K562 (cell line): ENCODE data around the gene TTC33. TPM values are rescaled to one million over a fixed set of nuclear protein-coding genes. Genes with fewer than 3 reads are reported as not detected.

Experiments used
- ATAC-seq: fragments of 200-7000 bp; cut with Tn5 transposase; 3 replicates; pipeline ENCODE4 v1.9.1; 2020; ENCODE audit warnings: moderate library complexity
- BruUV-seq: library from RNA; stranded (reverse); fragments of 400-500 nt; replicated peaks from 2 replicates; lab custom pipeline; 2021; lab: Mats Ljungman, UMichigan
- CTCF ChIA-PET: fragments of 300-600 bp; formaldehyde crosslinking; extraction: SDS; loops from one replicate; lab custom pipeline; 2021; ENCODE audit warnings: low intra/inter-chr PET ratio; lab: Yijun Ruan, JAX
- POLR2A ChIA-PET: fragments of 300-600, 350-650 bp; sonication (Branson Sonifier 250); formaldehyde crosslinking; extraction: SDS; loops from one replicate; lab custom pipeline; 2021; ENCODE audit warnings: antibody characterized with exemption, inconsistent platforms; lab: Yijun Ruan, JAX
- DNase-seq, 4 experiments: peaks; one replicate each; pipeline versions ENCODE4 v3.0.0 to v3.0.0-alpha.2; 2011 to 2018; ENCODE audit warnings: low spot score in 3 of 4, mixed read lengths in 3 of 4; ENCODE audit errors: extremely low read depth in 1 of 4
- FAIRE-seq: peaks from 2 replicates; lab custom pipeline; 2011; peaks lifted over from hg19 to GRCh38; lab: Jason Lieb, UNC
- H2AFZ ChIP-seq: 2 replicates; pipeline ENCODE4 v1.6.0; 2011; ENCODE audit warnings: low read depth, low read length, control low read depth, inconsistent platforms
- H3K27ac ChIP-seq: fragments of 200-600 bp; 3 replicates; pipeline ENCODE4 v1.8.0; 2011; ENCODE audit warnings: low read depth, mild to moderate bottlenecking, control low read depth, inconsistent platforms, low read length, moderate library complexity, mixed read lengths; ENCODE audit errors: extremely low read depth
- H3K27me3 ChIP-seq, 2 experiments: fragments of 300-600 bp in 1 of 2; 2 replicates in 1 of 2; 3 replicates in 1 of 2; pipeline versions ENCODE4 v1.6.0 to v1.8.0; 2011; ENCODE audit warnings: inconsistent platforms in 2 of 2, low read length in 2 of 2, mild to moderate bottlenecking in 1 of 2, mixed read lengths in 1 of 2, moderate library complexity in 1 of 2; ENCODE audit not compliant: control insufficient read depth in 2 of 2, insufficient read depth in 2 of 2
- H3K36me3 ChIP-seq: fragments of 300-600 bp; 3 replicates; pipeline ENCODE4 v1.8.0; 2011; ENCODE audit warnings: mild to moderate bottlenecking, low read length, inconsistent platforms; ENCODE audit not compliant: control insufficient read depth, insufficient read depth
- H3K4me1 ChIP-seq, 2 experiments: fragments of 200-600 bp in 1 of 2; replicated peaks in 1 of 2; 2 replicates in 1 of 2; 3 replicates in 1 of 2; pipeline versions ENCODE4 v1.5.1 to v1.8.0; 2011; ENCODE audit warnings: inconsistent platforms in 2 of 2, low read length in 2 of 2, mild to moderate bottlenecking in 1 of 2, mixed read lengths in 1 of 2, moderate library complexity in 1 of 2; ENCODE audit not compliant: control insufficient read depth in 2 of 2, insufficient read depth in 2 of 2
- H3K4me2 ChIP-seq: 2 replicates; pipeline ENCODE4 v1.6.1; 2011; ENCODE audit warnings: low read length, control low read depth, inconsistent platforms, mixed read lengths; ENCODE audit not compliant: insufficient read depth
- H3K4me3 ChIP-seq: fragments of 200-600 bp; sonication (generic), shearing (Covaris generic); 2 replicates; pipeline ENCODE4 v1.5.1; 2016; ENCODE audit warnings: control low read depth, inconsistent platforms
- H3K79me2 ChIP-seq: fragments of 200-600 bp; 3 replicates; pipeline ENCODE4 v1.8.0; 2011; ENCODE audit warnings: low read length, inconsistent platforms; ENCODE audit not compliant: control insufficient read depth, insufficient read depth
- H3K9ac ChIP-seq, 2 experiments: 2 replicates each; pipeline versions ENCODE4 v1.6.0 to v1.6.1; 2011; ENCODE audit warnings: low read depth in 2 of 2, low read length in 2 of 2, control low read depth in 1 of 2, inconsistent platforms in 1 of 2, mild to moderate bottlenecking in 1 of 2, mixed read lengths in 1 of 2; ENCODE audit not compliant: insufficient read depth in 1 of 2
- H3K9me1 ChIP-seq: one replicate; pipeline ENCODE4 v1.6.0; 2011; ENCODE audit warnings: inconsistent platforms, mild to moderate bottlenecking, low read length, moderate library complexity; ENCODE audit not compliant: control insufficient read depth, insufficient read depth
- H3K9me3 ChIP-seq: replicated peaks from 2 replicates; pipeline ENCODE4 v1.5.1; 2011; ENCODE audit warnings: low read depth, low read length, inconsistent platforms; ENCODE audit not compliant: control insufficient read depth, insufficient read depth
- H4K20me1 ChIP-seq: replicated peaks from 2 replicates; pipeline ENCODE4 v1.6.1; 2011; ENCODE audit warnings: low read length, inconsistent platforms, mixed read lengths; ENCODE audit not compliant: control insufficient read depth, insufficient read depth
- CEBPG ChIP-seq, 3 experiments: fragments of 200-800 bp in 1 of 3; sonication (Bioruptor generic) in 1 of 3; sonication (generic) in 1 of 3; formaldehyde crosslinking in 1 of 3; IDR thresholded peaks in 2 of 3; conservative IDR thresholded peaks in 1 of 3; 2 replicates each; pipeline versions ENCODE4 v1.6.1 to v1.8.0; 2016 to 2022; ENCODE audit warnings: missing compliant biosample characterization in 2 of 3, missing genetic modification characterization in 2 of 3, mild to moderate bottlenecking in 1 of 3, missing genetic modification reagents in 1 of 3
- MYC ChIP-seq, 2 experiments: fragments of 250-450 bp in 1 of 2; sonication (Bioruptor Pico) in 1 of 2; IDR thresholded peaks; 2 replicates each; pipeline versions ENCODE4 v1.5.1 to v1.6.1; 2012 to 2021; ENCODE audit warnings: low read depth in 2 of 2, borderline replicate concordance in 1 of 2, improper control_type of control experiment in 1 of 2, low read length in 1 of 2, mild to moderate bottlenecking in 1 of 2, moderate library complexity in 1 of 2
- POLR2A ChIP-seq: fragments of 450-650 bp; conservative IDR thresholded peaks from 2 replicates; pipeline ENCODE4 v1.6.1; 2016
- RHOXF2B ChIP-seq: fragments of 250-450 bp; sonication (Bioruptor Pico); conservative IDR thresholded peaks from 2 replicates; pipeline ENCODE4 v1.5.1; 2021
- SMAD1 ChIP-seq: fragments of 150-350 bp; IDR thresholded peaks from 2 replicates; pipeline ENCODE4 v1.6.1; 2014; ENCODE audit warnings: low read length, low read depth; ENCODE audit not compliant: partially characterized antibody
- SP1 ChIP-seq: sonication (generic); formaldehyde crosslinking; IDR thresholded peaks from 2 replicates; pipeline ENCODE4 v1.8.1; 2022; ENCODE audit warnings: mild to moderate bottlenecking, missing genetic modification reagents
- SRSF3 ChIP-seq: fragments of 200-400 bp; formaldehyde crosslinking; IDR thresholded peaks from 2 replicates; pipeline ENCODE4 v1.6.1; 2016; ENCODE audit warnings: mild to moderate bottlenecking, low read length, moderate library complexity; ENCODE audit not compliant: insufficient read depth
- ZBED1 ChIP-seq: IDR thresholded peaks from 2 replicates; pipeline ENCODE4 v1.6.1; 2014
- WGBS: fragments of 100-300 bp; shearing (Covaris generic); methylation state at CpG from one replicate; pipeline ENCODE4 v1.1.6; 2016; ENCODE audit warnings: low coverage, mixed read lengths; ENCODE audit not compliant: insufficient coverage; ENCODE audit errors: missing lambda C conversion rate; 5-methylcytosine and 5-hydroxymethylcytosine counted together
- in situ Hi-C: fragments of 300-500 bp; cut with MboI; formaldehyde crosslinking; loops from 4 replicates; pipeline ENCODE4 v1.15.0; 2018; ENCODE audit warnings: inconsistent platforms, mixed read lengths
- intact Hi-C: fragments of 100-400 bp; cut with micrococcal nuclease; formaldehyde crosslinking; loops from 2 replicates; pipeline ENCODE4 v1.14.2; 2022
- polyA plus RNA-seq, 8 experiments: library from polyadenylated mRNA; depleted of rRNA in 4 of 8; stranded (reverse) in 5 of 8; unstranded in 3 of 8; fragments of >200 nt; fragmentation: Nextera tagmentation in 2 of 8; fragmentation: Illumina TruSeq in 1 of 8; extraction: Ambion mirVana in 2 of 8; extraction: Trizol in 1 of 8; gene quantifications; 2 replicates each; pipeline versions ENCODE4 v1.2.1 to v1.2.3, GENCODE V29; 2011 to 2014; ENCODE audit warnings: inconsistent platforms in 1 of 8, missing spikeins in 1 of 8
- total RNA-seq, 7 experiments: library from RNA; depleted of rRNA in 6 of 7; stranded (reverse); fragments of >200 nt in 6 of 7; fragmentation: Illumina TruSeq in 2 of 7; extraction: Trizol in 2 of 7; gene quantifications; 2 replicates each; pipeline versions ENCODE4 v1.2.1 to v1.2.3, GENCODE V29; 2011 to 2021; ENCODE audit warnings: low replicate concordance in 1 of 7
- TF ChIP-seq, protein P1 (sequence below): IDR thresholded peaks from 2 replicates; pipeline ENCODE4 v1.6.1; 2012; ENCODE audit warnings: low read depth, low read length, improper control_type of control experiment, borderline replicate concordance
- TF ChIP-seq, protein P2 (sequence below): fragments of 450-650 bp; IDR thresholded peaks from 2 replicates; pipeline ENCODE4 v1.7.1; 2018; ENCODE audit warnings: mild to moderate bottlenecking, low read depth; ENCODE audit not compliant: partially characterized antibody
- TF ChIP-seq, protein P3 (sequence below): sonication (generic); formaldehyde crosslinking; IDR thresholded peaks from 2 replicates; pipeline ENCODE4 v1.8.0; 2023; ENCODE audit warnings: missing genetic modification reagents, mild to moderate bottlenecking, borderline replicate concordance

The TTC33 gene
- total and polyA plus RNA-seq, 9 of the 15 experiments (the other 6 are each of a cell fraction or from before 2014, with no cell fraction given), result 11.5 to 24.9 (median 21.1) TPM

DNA sequence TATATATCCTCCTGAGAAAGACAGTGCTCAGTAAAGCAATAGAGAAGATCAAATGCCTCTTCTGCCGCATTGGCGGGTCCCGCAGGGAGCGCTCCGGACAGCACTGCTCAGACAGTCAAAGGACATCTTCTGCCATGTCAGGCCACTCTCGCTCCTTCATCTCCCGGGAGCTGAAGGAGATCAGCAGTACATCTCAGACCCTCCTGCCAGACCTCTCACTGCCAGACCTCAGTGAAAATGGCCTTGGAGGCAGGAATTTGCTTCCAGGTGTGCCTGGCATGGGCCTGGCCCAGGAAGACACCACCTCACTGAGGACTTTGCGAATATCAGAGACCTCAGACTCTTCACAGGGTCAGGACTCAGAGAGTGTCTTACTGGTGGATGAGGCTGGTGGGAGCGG is 63.9 kb downstream of the TTC33 start:
- H3K27ac ChIP-seq, result no peak overlapping the region
- H3K9me3 ChIP-seq, result no peaks in the 10 kb centered on the region
- H3K27me3 ChIP-seq, result no peaks in the 10 kb centered on the region
- H3K4me2 ChIP-seq, result no peak overlapping the region
- H3K9me1 ChIP-seq, result no peaks in the 10 kb centered on the region
- ATAC-seq, result peak; percentile 19; the same call in 2 of the 3 replicates
- no peak overlapping the region for H3K9ac ChIP-seq
- in situ Hi-C loops (loop anchor here (25.0 kb wide), 1 partner anchor 755 kb away; no protein-coding TSS in a partner anchor), intact Hi-C loops (no loop called here)
- WGBS, result 39% methylated on average over 9 of the region's 9 CpGs
- POLR2A ChIA-PET, result interaction anchor here (0.8 to 1.9 kb wide), 3 partner anchors 8 to 351 kb away, joined by 3 to 4 read pairs (median 4); no protein-coding TSS in a partner anchor
- no peaks in the 10 kb centered on the region for H3K79me2 ChIP-seq
- H3K4me3 ChIP-seq, result no peak overlapping the region
- no peaks in the 10 kb centered on the region for H4K20me1 ChIP-seq
- CTCF ChIA-PET, result no interaction called here
- no peaks in the 10 kb centered on the region for H3K36me3 ChIP-seq
- FAIRE-seq, result no peak
- no peak overlapping the region for H2AFZ ChIP-seq
- H3K4me1 ChIP-seq, result no peaks in the 10 kb centered on the region
- BruUV-seq, result no TSS peak
- DNase-seq, result no peak
- TF ChIP-seq SMAD1 (no peak), RHOXF2B (CRISPR knock-in tag) (no peak), POLR2A (no peak), MYC (IDR thresholded peaks at IDR 0.05; ENCODE audit: low read depth, low read length) (no peak), MYC (CRISPR knock-in tag; IDR thresholded peaks at IDR 0.05; ENCODE audit: borderline replicate concordance, low read depth) (no peak), CEBPG (CRISPR knock-in tag; IDR thresholded peaks at IDR 0.05) (no peak), CEBPG (tag; conservative IDR thresholded peaks at IDR 0.05 in 1 of 2, IDR thresholded peaks at IDR 0.05 in 1 of 2) (no peak), SP1 (CRISPR knock-in tag) (no peak), ZBED1 (no peak), SRSF3 (no peak)
- TF ChIP-seq, protein P1, sequence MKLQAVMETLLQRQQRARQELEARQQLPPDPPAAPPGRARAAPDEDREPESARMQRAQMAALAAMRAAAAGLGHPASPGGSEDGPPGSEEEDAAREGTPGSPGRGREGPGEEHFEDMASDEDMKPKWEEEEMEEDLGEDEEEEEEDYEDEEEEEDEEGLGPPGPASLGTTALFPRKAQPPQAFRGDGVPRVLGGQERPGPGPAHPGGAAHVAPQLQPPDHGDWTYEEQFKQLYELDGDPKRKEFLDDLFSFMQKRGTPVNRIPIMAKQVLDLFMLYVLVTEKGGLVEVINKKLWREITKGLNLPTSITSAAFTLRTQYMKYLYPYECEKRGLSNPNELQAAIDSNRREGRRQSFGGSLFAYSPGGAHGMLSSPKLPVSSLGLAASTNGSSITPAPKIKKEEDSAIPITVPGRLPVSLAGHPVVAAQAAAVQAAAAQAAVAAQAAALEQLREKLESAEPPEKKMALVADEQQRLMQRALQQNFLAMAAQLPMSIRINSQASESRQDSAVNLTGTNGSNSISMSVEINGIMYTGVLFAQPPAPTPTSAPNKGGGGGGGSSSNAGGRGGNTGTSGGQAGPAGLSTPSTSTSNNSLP, result no peak
- TF ChIP-seq, protein P2, sequence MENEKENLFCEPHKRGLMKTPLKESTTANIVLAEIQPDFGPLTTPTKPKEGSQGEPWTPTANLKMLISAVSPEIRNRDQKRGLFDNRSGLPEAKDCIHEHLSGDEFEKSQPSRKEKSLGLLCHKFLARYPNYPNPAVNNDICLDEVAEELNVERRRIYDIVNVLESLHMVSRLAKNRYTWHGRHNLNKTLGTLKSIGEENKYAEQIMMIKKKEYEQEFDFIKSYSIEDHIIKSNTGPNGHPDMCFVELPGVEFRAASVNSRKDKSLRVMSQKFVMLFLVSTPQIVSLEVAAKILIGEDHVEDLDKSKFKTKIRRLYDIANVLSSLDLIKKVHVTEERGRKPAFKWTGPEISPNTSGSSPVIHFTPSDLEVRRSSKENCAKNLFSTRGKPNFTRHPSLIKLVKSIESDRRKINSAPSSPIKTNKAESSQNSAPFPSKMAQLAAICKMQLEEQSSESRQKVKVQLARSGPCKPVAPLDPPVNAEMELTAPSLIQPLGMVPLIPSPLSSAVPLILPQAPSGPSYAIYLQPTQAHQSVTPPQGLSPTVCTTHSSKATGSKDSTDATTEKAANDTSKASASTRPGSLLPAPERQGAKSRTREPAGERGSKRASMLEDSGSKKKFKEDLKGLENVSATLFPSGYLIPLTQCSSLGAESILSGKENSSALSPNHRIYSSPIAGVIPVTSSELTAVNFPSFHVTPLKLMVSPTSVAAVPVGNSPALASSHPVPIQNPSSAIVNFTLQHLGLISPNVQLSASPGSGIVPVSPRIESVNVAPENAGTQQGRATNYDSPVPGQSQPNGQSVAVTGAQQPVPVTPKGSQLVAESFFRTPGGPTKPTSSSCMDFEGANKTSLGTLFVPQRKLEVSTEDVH, result no peak
- TF ChIP-seq, protein P3, sequence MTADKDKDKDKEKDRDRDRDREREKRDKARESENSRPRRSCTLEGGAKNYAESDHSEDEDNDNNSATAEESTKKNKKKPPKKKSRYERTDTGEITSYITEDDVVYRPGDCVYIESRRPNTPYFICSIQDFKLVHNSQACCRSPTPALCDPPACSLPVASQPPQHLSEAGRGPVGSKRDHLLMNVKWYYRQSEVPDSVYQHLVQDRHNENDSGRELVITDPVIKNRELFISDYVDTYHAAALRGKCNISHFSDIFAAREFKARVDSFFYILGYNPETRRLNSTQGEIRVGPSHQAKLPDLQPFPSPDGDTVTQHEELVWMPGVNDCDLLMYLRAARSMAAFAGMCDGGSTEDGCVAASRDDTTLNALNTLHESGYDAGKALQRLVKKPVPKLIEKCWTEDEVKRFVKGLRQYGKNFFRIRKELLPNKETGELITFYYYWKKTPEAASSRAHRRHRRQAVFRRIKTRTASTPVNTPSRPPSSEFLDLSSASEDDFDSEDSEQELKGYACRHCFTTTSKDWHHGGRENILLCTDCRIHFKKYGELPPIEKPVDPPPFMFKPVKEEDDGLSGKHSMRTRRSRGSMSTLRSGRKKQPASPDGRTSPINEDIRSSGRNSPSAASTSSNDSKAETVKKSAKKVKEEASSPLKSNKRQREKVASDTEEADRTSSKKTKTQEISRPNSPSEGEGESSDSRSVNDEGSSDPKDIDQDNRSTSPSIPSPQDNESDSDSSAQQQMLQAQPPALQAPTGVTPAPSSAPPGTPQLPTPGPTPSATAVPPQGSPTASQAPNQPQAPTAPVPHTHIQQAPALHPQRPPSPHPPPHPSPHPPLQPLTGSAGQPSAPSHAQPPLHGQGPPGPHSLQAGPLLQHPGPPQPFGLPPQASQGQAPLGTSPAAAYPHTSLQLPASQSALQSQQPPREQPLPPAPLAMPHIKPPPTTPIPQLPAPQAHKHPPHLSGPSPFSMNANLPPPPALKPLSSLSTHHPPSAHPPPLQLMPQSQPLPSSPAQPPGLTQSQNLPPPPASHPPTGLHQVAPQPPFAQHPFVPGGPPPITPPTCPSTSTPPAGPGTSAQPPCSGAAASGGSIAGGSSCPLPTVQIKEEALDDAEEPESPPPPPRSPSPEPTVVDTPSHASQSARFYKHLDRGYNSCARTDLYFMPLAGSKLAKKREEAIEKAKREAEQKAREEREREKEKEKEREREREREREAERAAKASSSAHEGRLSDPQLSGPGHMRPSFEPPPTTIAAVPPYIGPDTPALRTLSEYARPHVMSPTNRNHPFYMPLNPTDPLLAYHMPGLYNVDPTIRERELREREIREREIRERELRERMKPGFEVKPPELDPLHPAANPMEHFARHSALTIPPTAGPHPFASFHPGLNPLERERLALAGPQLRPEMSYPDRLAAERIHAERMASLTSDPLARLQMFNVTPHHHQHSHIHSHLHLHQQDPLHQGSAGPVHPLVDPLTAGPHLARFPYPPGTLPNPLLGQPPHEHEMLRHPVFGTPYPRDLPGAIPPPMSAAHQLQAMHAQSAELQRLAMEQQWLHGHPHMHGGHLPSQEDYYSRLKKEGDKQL, result no peak
